ENCODE data around the gene MACROD1. TPM values are rescaled to one million over a fixed set of nuclear protein-coding genes. Genes with fewer than 3 reads are reported as not detected.

MACROD1 gene
- total RNA-seq, 6 experiments from 2014 or later, result 11.8 to 17.0 (median 13.1) TPM

- no peak for DNase-seq
- peaks cover 5% of the 10 kb centered on the region for H3K27me3 Mint-ChIP-seq (ENCODE audit: insufficient read depth)
- H3K4me3 Mint-ChIP-seq, result no peak overlapping the region
- no peak overlapping the region for H3K27ac Mint-ChIP-seq
- no peaks in the 10 kb centered on the region for H3K4me1 Mint-ChIP-seq (ENCODE audit: low read depth)
- H3K36me3 Mint-ChIP-seq (ENCODE audit: low read depth), result no peaks in the 10 kb centered on the region
- TF ChIP-seq CTCF (IDR thresholded peaks at IDR 0.05), result no peak
- H3K9me3 Mint-ChIP-seq, result no peaks in the 10 kb centered on the region
Measured at GRCh38 chr11:64132191-64132771, 33.6 kb downstream of the MACROD1 start.

DNA sequence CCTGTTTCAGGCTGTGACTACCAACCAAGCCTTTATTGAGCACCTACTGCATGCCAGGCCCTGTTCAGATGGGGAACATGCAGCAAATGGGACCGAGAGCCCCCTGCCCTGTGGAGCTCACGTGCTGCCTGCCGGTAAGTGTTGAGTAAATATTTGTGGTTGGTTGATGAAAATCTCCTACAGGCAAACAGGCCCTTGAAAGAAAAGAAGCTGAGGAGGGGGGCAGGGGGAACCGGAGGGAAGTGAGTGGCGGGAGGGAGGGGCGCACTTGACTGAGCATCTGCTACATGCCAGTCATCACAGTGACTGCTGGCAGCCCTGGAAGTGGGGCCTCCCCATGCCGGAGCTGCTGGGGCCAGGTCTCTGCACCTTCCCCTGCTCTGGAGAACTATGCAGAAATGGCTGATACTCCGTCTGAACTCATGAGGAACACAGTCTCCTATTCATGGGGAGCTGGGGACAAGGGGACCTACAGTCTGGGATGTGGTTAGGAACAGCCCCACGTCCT, 34.2 kb downstream of the MACROD1 start:
- H3K27me3 Mint-ChIP-seq (ENCODE audit: insufficient read depth), result peaks cover 5% of the 10 kb centered on the region
- no peaks in the 10 kb centered on the region for H3K36me3 Mint-ChIP-seq (ENCODE audit: low read depth)
- no peak overlapping the region for H3K4me3 Mint-ChIP-seq
- H3K9me3 Mint-ChIP-seq, result no peaks in the 10 kb centered on the region
- H3K4me1 Mint-ChIP-seq (ENCODE audit: low read depth), result no peaks in the 10 kb centered on the region
- no peak for DNase-seq
- TF ChIP-seq CTCF (IDR thresholded peaks at IDR 0.05), result no peak
- no peak overlapping the region for H3K27ac Mint-ChIP-seq

GRCh38 chr11:64130618-64131017, 35.3 kb downstream of the MACROD1 start:
- H3K4me1 Mint-ChIP-seq (ENCODE audit: low read depth), result no peaks in the 10 kb centered on the region
- peaks cover 5% of the 10 kb centered on the region for H3K27me3 Mint-ChIP-seq (ENCODE audit: insufficient read depth)
- no peak for DNase-seq
- no peak overlapping the region for H3K4me3 Mint-ChIP-seq
- no peaks in the 10 kb centered on the region for H3K9me3 Mint-ChIP-seq
- TF ChIP-seq CTCF (IDR thresholded peaks at IDR 0.05), result no peak
- H3K27ac Mint-ChIP-seq, result no peak overlapping the region
- no peaks in the 10 kb centered on the region for H3K36me3 Mint-ChIP-seq (ENCODE audit: low read depth)

DNA sequence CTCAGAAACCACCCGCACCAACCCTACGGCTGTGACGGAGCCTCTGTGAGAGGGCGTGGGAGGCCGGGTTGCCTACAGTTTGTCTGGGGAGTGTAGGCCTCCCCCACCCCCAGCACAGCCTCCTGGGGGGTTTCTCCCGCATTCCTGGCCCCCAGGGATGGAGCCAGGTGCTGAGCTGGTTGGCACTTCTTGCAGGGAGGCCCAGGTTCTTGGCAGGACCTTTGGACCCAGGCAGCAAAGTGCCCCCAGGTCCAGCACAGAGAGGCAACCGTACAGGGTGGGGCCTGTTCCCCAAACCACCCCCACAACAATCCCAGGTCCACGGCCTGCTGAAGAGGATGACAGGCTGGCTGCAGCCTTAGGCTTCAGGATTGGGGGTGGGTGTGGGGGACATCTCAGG, 36.5 kb downstream of the MACROD1 start:
- H3K9me3 Mint-ChIP-seq, result no peaks in the 10 kb centered on the region
- H3K4me3 Mint-ChIP-seq, result no peak overlapping the region
- peaks cover 8% of the 10 kb centered on the region for H3K27me3 Mint-ChIP-seq (ENCODE audit: insufficient read depth)
- no peak for TF ChIP-seq CTCF (IDR thresholded peaks at IDR 0.05)
- H3K27ac Mint-ChIP-seq, result no peak overlapping the region
- no peaks in the 10 kb centered on the region for H3K36me3 Mint-ChIP-seq (ENCODE audit: low read depth)
- no peak for DNase-seq
- no peaks in the 10 kb centered on the region for H3K4me1 Mint-ChIP-seq (ENCODE audit: low read depth)

DNA sequence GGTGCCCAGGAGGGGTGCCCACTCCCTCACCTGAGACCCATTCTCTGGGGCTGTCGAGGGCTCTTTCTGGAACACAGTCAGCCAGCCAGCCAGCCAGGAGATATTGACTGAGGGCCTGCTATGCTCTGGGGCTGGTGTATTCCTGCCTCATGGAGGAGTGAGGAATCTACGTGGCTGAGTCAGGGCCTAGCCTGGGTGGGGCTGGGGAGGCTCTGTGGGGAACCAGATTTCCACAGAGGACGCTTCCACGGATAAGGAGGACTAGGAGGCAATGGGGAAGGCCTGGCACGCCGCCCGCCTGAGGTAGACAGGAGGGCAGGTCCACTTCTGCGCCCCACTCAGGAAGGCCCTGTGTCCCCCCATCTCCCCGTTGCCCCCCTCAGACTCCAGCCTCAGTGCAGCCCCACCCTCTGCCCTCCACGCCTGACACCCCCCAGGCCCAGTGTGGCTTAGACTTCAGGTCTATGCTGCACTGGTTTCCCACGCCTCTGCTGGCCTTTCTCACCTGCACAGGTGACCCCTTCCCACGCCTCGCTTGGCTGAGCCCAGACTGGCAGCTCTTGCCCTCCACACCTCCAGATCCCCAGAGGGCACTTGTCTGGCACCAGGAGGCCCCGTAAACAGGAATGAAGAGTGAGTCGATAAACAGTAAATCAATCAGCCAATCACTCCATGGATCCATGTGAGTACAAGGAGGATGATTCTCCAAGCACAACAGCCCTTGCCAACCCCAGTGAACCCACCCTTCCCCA, 37.5 kb downstream of the MACROD1 start:
- TF ChIP-seq CTCF (IDR thresholded peaks at IDR 0.05), result no peak
- no peaks in the 10 kb centered on the region for H3K4me1 Mint-ChIP-seq (ENCODE audit: low read depth)
- no peak for DNase-seq
- no peak overlapping the region for H3K27ac Mint-ChIP-seq
- no peaks in the 10 kb centered on the region for H3K36me3 Mint-ChIP-seq (ENCODE audit: low read depth)
- no peak overlapping the region for H3K4me3 Mint-ChIP-seq
- peaks cover 9% of the 10 kb centered on the region; the same call in 1 of the 2 replicates for H3K27me3 Mint-ChIP-seq (ENCODE audit: insufficient read depth)
- no peaks in the 10 kb centered on the region for H3K9me3 Mint-ChIP-seq
